GM18868 (cell line): ENCODE measurements around the gene FGF4.

Experiments
- ATAC-seq: cut with Tn5 transposase; IDR thresholded peaks from one replicate; pipeline ENCODE4 v1.9.1; 2021; ENCODE audit warnings: mild to moderate bottlenecking, moderate library complexity; ENCODE audit not compliant: unreplicated experiment

The FGF4 gene

DNA sequence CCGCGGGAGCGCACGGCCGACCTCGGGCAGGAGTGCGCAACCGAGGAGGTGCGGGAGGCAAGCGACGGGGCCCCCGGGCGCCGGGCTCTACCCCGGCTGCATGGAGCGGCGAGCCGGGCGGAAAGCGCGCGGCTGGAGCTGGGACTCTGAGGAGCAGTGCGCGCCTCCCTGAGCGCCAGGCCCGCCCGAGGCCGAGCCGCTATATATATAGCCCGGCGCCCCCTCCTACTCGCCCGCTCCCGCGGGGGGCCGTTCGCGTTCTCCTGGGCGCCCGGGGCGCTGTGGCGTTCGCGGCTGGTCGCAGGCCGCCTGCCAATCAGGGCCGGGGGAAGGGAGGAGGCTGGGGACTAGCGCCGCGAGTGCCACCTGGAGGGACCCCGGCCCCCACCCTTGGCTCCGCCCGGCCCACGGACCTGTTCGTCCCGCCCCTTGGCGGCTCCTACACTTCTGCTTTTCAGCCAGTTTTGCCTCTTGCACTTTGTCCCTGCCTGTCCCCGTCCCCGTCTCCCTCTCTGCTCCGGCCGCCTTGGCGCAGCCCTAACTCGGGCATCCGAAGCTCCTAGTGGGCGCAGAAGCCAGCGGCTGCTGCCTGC is at the start of gene FGF4:
FGF4 (minus strand) TSS at position 179 of the 593 bp plus-strand sequence. CDS start 257 bp downstream, outside the sequence.
- ATAC-seq: no peak

GRCh38 chr11:69823641-69824265 is 48.6 kb upstream of the FGF4 start:
- ATAC-seq: no peak

- ATAC-seq: no peak
Measured at GRCh38 chr11:69822676-69823494, 47.7 kb upstream of the FGF4 start.

GRCh38 chr11:69821511-69822040 is 46.4 kb upstream of the FGF4 start:
- ATAC-seq: no peak

- ATAC-seq: no peak
Measured at GRCh38 chr11:69820441-69820840, 45.3 kb upstream of the FGF4 start.

GRCh38 chr11:69819541-69820070 is 44.5 kb upstream of the FGF4 start:
- no peak for ATAC-seq

DNA sequence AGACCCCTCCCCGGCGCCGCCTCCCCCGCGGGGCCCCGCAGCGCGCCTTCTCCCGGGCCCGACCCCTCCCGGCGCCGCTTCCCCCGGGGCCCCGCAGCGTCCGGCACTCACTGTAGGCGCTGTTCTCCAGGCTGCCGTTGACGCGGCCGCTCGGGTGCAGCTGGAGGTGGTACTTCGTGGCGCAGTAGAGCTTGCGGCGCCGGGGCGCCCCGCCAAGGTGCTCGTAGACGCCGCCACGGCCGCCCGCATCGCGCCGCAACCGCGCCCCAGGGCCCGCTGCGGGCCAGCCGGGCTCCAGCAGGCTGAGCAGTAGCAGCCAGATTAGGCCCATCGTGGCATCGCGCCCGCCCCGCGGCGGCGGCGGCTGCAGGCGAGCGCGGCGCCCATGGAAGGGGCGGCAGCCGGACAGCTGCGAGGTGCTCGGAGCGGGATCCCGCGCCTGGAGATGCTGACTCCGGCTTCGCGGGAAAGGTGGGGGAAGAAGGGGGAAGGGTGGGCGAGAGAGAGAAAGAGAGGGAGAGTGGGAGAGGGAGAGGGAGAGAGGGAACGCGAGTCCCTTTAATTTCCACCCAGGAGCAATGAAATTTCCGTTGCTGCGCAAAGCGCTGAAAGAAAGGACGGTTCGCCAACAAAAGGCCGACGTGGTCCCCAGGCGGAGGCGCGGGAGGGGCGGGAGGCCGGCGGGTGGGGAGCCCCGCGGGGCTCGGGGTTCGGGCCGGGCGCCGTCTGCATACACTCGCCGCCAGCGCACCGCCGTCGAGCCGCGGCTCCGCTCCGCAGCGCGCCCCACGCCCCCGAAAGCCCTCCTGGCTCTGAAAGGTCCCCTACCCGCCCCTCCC is 43.7 kb upstream of the FGF4 start, which contains the start of gene FGF3:
FGF3 (minus strand) TSS at position 814 of the 839 bp plus-strand sequence; CDS start at position 331, 483 bp downstream.
- ATAC-seq: no peak

DNA sequence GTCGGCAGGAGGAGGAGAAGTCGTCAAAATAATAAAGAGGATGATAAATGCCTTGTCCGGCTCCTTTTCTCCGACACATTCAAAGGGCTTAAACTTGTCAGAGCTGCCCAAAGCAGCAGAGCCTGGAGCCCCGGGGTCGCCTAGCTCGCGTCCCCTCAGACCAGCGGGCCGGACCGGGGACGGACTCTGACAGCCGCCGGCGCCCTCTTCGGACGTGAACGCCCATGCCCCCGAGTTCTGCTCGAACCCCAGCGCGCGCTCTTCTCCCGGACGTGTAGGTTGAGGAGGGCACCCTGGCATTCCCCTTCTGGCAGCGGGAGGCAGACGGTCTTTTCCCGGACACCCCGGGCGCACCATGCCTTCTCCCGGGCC is 43.1 kb upstream of the FGF4 start:
- ATAC-seq: no peak

DNA sequence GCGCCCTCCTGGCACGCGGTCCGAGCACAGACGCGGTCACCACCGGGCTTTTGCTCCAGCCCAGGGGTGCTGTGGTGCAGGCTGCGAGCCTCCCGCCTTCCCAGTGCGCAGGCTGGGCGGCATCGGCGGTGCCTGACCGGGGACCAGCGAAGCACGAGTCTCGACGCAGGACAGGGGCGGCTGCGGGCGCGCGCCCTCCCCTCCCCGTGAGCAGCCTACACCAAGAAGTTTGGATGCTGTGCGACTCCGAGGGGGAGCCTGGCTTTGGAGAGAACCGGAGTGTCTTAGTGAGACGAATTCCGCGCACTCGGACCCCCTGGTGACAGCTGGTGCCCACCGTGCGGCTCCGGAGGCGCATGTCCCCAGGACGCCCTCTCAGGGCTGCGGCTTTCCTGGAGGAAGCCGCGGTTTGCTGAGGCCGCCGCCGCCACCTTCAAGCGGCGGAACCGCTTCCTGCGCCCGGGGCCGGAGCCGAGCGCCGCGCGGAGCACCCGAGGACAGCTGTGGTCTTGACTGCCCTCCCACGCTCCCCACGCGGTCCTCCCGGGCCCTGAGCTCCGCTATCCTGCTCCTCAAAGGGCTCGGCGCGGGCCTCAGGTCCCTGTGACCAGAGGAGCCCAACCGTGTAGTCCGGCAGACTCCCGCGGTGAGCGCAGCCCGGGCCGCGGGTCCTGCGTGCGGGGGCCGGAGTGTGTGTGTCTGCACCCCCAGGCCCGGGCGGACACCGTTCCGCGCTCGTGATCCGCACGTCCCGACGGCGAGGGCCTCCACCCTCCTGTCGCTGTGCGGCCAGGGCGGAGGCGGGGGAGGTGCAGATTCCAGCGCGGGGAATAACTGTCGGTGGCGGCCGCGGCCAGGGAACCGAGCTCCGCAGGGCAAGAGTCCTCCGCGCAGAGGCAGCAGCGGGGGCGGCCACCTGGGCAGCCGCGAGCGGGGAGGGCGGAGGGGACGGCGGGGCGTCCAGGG is 42.4 kb upstream of the FGF4 start:
- ATAC-seq: no peak

- no peak for ATAC-seq
Measured at GRCh38 chr11:69816671-69817070, 41.5 kb upstream of the FGF4 start.

GRCh38 chr11:69815973-69816372 is 40.8 kb upstream of the FGF4 start:
- no peak for ATAC-seq

DNA sequence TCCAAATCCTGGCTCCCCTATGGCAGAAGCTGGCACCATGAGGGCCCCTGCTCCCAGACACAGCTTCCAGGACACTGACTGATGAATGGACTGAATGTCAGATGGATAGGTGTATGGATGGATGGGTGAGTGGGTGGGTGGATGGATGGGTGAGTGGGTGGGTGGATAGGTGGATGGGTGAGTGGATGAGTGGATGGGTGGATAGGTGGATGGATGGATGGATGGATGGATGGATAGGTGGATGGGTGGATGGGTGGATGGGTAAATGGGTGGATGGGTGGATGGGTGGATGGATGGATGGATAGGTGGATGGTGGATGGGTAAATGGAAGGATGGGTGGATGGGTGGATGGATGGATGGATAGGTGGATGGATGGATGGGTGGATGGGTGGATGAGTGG is 39.8 kb upstream of the FGF4 start:
- ATAC-seq: no peak

DNA sequence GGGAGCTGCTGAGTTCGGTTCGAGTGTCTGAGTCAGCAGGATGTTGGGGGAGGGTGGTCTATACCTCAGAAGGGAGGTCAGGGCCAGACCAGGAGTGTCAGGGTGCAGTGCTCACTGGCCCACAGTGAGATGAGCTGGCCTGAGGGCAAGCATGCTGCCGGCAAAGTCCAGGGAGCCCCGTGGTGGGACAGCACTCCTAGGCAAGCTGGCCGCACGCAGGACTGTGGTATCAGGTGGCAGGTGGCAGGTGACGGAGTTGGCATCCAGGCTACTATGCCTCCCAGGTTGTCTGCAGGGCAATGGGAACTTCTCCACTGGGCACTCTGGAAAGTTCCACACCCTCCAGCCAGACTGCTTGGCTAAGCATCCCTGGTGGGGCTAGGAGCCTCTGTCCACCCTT is 39.3 kb upstream of the FGF4 start:
- ATAC-seq: no peak

DNA sequence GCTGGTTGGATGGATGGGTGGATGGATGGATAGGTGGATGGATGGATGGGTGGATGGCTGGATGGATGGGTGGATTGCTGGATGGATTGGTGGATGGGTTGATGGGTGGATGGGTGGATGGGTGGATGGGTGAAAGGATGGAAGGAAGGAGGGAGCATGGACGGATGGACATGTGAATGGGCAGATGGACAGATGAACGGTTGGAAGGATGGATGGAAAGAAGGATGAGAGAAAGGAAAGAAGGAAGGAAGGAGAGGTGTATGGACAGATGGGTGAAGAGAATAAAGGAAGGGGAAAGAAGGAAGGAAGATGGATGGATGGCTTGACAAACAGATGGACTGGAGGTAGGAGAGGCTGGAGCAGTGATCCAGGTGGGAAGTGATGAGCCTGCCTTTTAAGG is 38.7 kb upstream of the FGF4 start:
- ATAC-seq: no peak

DNA sequence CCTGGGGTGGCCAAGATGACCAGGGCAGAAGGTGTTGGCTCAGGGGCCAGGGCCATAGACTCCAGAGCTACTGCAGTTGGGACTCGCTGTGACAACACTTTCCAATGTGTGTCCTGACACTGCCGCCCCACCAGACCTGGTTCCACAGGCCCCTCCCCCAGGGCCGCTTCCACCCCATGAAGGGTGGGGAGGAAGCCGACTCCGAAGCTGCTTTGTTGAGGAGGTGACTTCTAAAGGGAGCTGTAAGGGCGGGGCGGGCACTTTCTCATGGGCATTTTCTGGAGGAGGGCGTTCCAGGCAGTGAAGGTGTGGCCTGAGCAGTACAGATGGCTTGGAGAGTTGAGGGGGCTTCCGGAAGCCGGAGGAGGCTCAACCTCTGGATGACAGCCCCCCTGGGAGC is 37.8 kb upstream of the FGF4 start:
- no peak for ATAC-seq

DNA sequence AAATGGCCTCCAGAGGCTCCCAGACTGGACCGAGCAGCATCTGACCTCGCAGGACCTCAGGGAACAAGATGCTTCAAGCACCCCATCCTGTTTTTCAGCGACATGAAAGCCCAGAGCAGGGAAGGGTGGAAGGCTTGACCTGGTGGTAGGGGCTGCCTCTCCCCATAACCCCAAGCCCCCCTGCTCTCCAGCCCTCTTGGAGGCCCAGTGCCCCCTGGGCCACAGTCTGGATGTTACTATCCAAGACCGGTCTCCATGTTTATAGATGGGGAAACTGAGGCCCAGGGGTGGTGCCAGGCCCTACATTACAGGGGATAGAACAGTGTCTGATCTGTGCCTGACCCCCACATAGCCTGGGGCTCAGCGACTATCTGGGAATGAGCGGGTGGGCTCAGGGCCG is 37.1 kb upstream of the FGF4 start:
- ATAC-seq: no peak

DNA sequence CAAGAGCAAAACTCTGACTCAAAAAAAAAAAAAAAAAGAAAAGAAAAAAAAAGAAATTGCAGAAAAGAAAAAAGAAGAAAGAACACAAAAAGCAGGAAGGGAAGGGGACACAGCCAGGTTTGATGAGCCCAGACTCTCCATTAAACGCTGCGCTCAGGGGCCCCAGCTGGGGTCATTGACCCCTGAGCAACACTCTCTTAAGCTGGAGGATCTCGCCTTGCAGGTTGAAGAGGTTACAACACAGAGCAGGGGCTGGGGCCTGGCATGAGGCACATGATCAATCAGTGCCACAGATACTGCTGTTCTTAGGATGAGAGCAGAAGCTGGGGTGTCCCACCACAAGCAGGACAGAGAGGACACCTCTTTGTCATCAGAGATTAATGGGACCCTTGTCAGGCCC is 36.3 kb upstream of the FGF4 start:
- ATAC-seq: no peak

GRCh38 chr11:69810289-69811118 is 35.4 kb upstream of the FGF4 start:
- ATAC-seq: no peak

GRCh38 chr11:69808667-69809086 is 33.5 kb upstream of the FGF4 start:
- ATAC-seq: no peak
